ENCODE results near the gene FARSA. TPM values are rescaled to one million over a fixed set of nuclear protein-coding genes. Genes with fewer than 3 reads are reported as not detected.

Gene FARSA
- total RNA-seq, 4 donors from 2014 or later: 40.7 to 68.8 (median 62.3) TPM

DNA sequence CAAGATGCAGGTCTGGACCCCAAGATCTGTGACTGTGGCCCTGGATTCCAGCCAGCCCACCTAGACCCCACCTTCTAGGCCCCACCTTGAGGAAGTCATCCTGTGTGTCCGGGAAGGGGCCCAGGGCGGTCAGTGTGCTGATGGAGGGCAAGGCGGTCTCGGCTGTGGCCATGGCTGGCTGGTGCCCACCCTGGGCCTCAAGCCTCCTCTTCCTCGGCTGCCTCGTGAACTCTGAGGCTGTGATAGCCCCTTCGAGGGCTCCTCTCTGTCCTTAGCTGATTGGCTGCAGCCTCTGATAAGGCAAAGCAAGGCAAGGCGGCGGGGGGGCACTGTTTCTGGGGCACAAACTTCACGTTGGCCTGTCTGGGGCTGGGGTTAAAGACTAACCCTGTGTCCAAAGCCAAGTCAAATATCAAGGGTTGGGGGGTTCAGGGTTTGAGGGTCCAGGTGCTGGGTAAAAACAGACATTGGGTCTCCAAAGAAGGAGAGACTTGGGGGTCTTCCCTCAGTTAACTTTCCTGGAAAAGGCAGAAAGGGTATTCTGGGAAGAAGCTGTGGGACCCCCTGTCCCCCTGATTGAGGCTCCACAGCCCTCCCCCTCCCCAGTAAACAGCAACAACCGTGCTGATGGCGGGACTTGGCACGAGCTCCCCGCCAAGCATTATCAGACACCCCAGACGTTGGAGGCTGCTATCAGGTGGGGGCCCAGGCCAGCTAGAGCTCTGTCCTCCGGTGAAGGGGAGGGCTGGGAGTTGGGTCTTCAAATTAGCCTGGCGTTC lies 46.4 kb downstream of the FARSA start, which contains the start of gene KLF1:
Gene KLF1 (minus strand): TSS at position 233 of the 779 bp plus-strand sequence. CDS start 61 bp downstream, at position 172.
- peaks cover 8 to 28% (median 15%) of the 10 kb centered on the region in 3 donors for H3K27me3 ChIP-seq
- no peak for TF ChIP-seq CTCF (IDR thresholded peaks at IDR 0.05 in 4 of 5, conservative IDR thresholded peaks at IDR 0.05 in 1 of 5)
- TF ChIP-seq POLR2A (IDR thresholded peaks at IDR 0.05): no peak
- no peak for DNase-seq
- H3K27ac ChIP-seq: peak within 1 kb of the TSS in 1 of 4 donors; percentile 36
- H3K9me3 ChIP-seq: no peaks in the 10 kb centered on the region
- peak within 1 kb of the TSS in 3 of 4 donors; percentile 46 to 64 (median 49) for H3K4me3 ChIP-seq
- H3K36me3 ChIP-seq: no peaks in the 10 kb centered on the region
- H3K4me1 ChIP-seq: peaks cover 6 to 30% of the 10 kb centered on the region in 2 donors
- in situ Hi-C loops (cut with MboI; ENCODE audit: low sequenced_read_pairs in 4 of 4): loop anchor here in 1 of 4 donors (10.0 kb wide), 1 partner anchor 78 kb away; the partner anchor contains the start of gene DAND5
- no peak for ATAC-seq
- intact Hi-C loops (cut with DNase I; ENCODE audit: low total_unique reads): no loop called here

GRCh38 chr19:12886651-12886968 lies 46.9 kb downstream of the FARSA start:
- intact Hi-C loops (cut with DNase I; ENCODE audit: low total_unique reads): no loop called here
- Histone ChIP-seq H3K4me3 (no peak overlapping the region), H3K4me1 (peaks cover under 1 to 29% of the 10 kb centered on the region in 2 donors), H3K27me3 (peaks cover 8 to 28% (median 15%) of the 10 kb centered on the region in 3 donors), H3K36me3 (no peaks in the 10 kb centered on the region), H3K9me3 (no peaks in the 10 kb centered on the region), H3K27ac (no peak overlapping the region)
- in situ Hi-C loops (cut with MboI; ENCODE audit: low sequenced_read_pairs in 4 of 4): loop anchor here in 1 of 4 donors (10.0 kb wide), 1 partner anchor 78 kb away; the partner anchor contains the start of gene DAND5
- ATAC-seq (no peak), DNase-seq (no peak)
- TF ChIP-seq POLR2A (IDR thresholded peaks at IDR 0.05) (no peak), CTCF (IDR thresholded peaks at IDR 0.05 in 4 of 5, conservative IDR thresholded peaks at IDR 0.05 in 1 of 5) (no peak)

GRCh38 chr19:12885749-12886650 lies 47.5 kb downstream of the FARSA start:
- intact Hi-C loops (cut with DNase I; ENCODE audit: low total_unique reads): loop anchor here (1.0 kb wide), 1 partner anchor 79 kb away; no protein-coding TSS in a partner anchor
- peaks cover 8 to 28% (median 15%) of the 10 kb centered on the region in 3 donors for H3K27me3 ChIP-seq

More at GRCh38 chr19:12885749-12886650, 47.5 kb downstream of the FARSA start:
- peak overlapping the region in 1 of 4 donors; percentile 36 for H3K27ac ChIP-seq
- TF ChIP-seq CTCF (IDR thresholded peaks at IDR 0.05 in 4 of 5, conservative IDR thresholded peaks at IDR 0.05 in 1 of 5) (peak in 1 of 5 experiments; percentile 3), POLR2A (IDR thresholded peaks at IDR 0.05) (no peak)
- in situ Hi-C loops (cut with MboI; ENCODE audit: low sequenced_read_pairs in 4 of 4): loop anchor here in 1 of 4 donors (10.0 kb wide), 1 partner anchor 79 kb away; the partner anchor contains the start of gene DAND5
- H3K9me3 ChIP-seq: no peaks in the 10 kb centered on the region
- ATAC-seq: no peak
- H3K4me1 ChIP-seq: peaks cover 0 to 30% of the 10 kb centered on the region in 2 donors
- DNase-seq: no peak
- peak overlapping the region; percentile 35 to 64 (median 48) for H3K4me3 ChIP-seq
- no peaks in the 10 kb centered on the region for H3K36me3 ChIP-seq
